ENCODE measurements around the gene KRT20. TPM values are rescaled to one million over a fixed set of nuclear protein-coding genes. Genes with fewer than 3 reads are reported as not detected.

Gene KRT20
- total and polyA plus RNA-seq, 2 of the 4 experiments (the other 2 are of a cell fraction), result not detected

DNA sequence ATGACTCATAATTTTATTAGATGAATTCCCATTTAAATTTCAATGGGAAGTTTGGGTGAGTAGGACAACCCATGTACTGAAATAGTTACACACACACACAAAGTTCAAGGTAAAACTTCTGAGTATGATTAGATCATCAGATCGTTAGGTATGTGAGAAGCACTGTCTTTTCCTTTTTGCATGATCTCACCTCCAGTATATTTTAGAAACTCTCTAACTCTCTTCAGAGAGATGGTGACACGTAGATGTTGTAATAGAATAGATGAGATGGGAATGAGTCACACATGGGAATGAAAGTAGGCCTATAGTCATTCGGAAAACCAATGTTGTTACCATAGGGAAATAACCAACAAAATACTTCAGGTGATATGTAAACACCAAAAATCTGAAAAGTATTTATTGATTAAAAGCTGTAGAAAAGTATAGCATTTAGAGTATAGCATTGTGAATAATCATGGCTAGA, 30.2 kb upstream of the KRT20 start:
- in situ Hi-C loops (cut with MboI; ENCODE audit: low sequenced_read_pairs), result no loop called here

More for the DNA sequence above, 30.2 kb upstream of the KRT20 start:
- ChIA-PET CTCF (interaction anchor here (1.1 to 1.5 kb wide), 2 partner anchors 633 to 748 kb away, joined by 3 to 6 read pairs; no protein-coding TSS in a partner anchor), POLR2A (ENCODE audit: unreplicated experiment) (no interaction called here)
- Histone ChIP-seq H3K79me1 (ENCODE audit: low read depth in 1 of 2, low read length in 2 of 2) (no peaks in the 10 kb centered on the region), H3K56ac (ENCODE audit: extremely low read depth, insufficient read depth, low read length) (no peak overlapping the region), H2AK9ac (replicated peaks; ENCODE audit: low read depth, low read length, poor library complexity) (no peak overlapping the region), H4K8ac (ENCODE audit: low read depth in 2 of 2, low read length in 2 of 2) (peak overlapping the region in 1 of 2 experiments; percentile 88; a peak in 1 of 4 replicates), H3K27me3 (ENCODE audit: control insufficient read depth, insufficient read depth, low read length) (no peaks in the 10 kb centered on the region), H3K9ac (ENCODE audit: low read depth, low read length) (no peak overlapping the region), H4K91ac (ENCODE audit: insufficient read depth, low read depth, low read length) (no peak overlapping the region), H2BK120ac (ENCODE audit: low read depth, low read length) (no peak overlapping the region), H3K4me2 (ENCODE audit: low read depth, low read length) (peak overlapping the region; percentile 35; the same call in 1 of the 2 replicates), H3K23ac (ENCODE audit: low read depth, low read length) (no peak overlapping the region), H3K9me3 (ENCODE audit: control insufficient read depth, insufficient read depth, low read length) (no peaks in the 10 kb centered on the region), H3K9me1 (ENCODE audit: insufficient read depth, low read length) (peaks cover 12% of the 10 kb centered on the region; the same call in 1 of the 2 replicates), H3K4me3 (ENCODE audit: insufficient read depth, low read depth, low read length) (no peak overlapping the region), H2BK20ac (ENCODE audit: low read depth, low read length) (no peak overlapping the region), H3K4ac (ENCODE audit: low read depth, low read length) (peak overlapping the region; percentile 79; the same call in 1 of the 2 replicates), H3K18ac (ENCODE audit: low read depth, low read length) (no peak overlapping the region; the same call in 1 of the 2 replicates), H3K14ac (replicated peaks; ENCODE audit: low read depth, low read length) (peak overlapping the region; percentile 46; the same call in 1 of the 2 replicates), H3K27ac (ENCODE audit: insufficient read depth, low read length) (no peak overlapping the region), H2AK5ac (ENCODE audit: low read depth, low read length) (no peak overlapping the region), H2AFZ (replicated peaks; ENCODE audit: low read length, poor library complexity) (no peak overlapping the region), H2BK5ac (ENCODE audit: low read depth, low read length, poor library complexity, severe bottlenecking) (peak overlapping the region; percentile 100), H3K4me1 (ENCODE audit: control insufficient read depth, insufficient read depth, low read length) (peaks cover 12% of the 10 kb centered on the region), H4K5ac (ENCODE audit: low read depth, low read length) (no peak overlapping the region; the same call in 1 of the 2 replicates), H4K20me1 (ENCODE audit: insufficient read depth, low read length) (no peaks in the 10 kb centered on the region), H3K36me3 (ENCODE audit: control insufficient read depth, insufficient read depth, low read length) (no peaks in the 10 kb centered on the region), H2BK15ac (ENCODE audit: low read depth, low read length) (peak overlapping the region; percentile 99; the same call in 2 of the 3 replicates)
- intact Hi-C loops (cut with micrococcal nuclease) (loop anchor here (1.0 kb wide), 1 partner anchor 41 kb away; no protein-coding TSS in a partner anchor), dilution Hi-C loops (cut with HindIII; ENCODE audit: low sequenced_read_pairs, unreplicated experiment) (no loop called here)
- ATAC-seq (ENCODE audit: low read depth) (peak; percentile 83), DNase-seq (peak; percentile 98)
- TF ChIP-seq RFX5 (IDR thresholded peaks at IDR 0.05; ENCODE audit: low read depth, low read length), result no peak
- TF ChIP-seq, protein P1, sequence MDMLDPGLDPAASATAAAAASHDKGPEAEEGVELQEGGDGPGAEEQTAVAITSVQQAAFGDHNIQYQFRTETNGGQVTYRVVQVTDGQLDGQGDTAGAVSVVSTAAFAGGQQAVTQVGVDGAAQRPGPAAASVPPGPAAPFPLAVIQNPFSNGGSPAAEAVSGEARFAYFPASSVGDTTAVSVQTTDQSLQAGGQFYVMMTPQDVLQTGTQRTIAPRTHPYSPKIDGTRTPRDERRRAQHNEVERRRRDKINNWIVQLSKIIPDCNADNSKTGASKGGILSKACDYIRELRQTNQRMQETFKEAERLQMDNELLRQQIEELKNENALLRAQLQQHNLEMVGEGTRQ (IDR thresholded peaks at IDR 0.05; ENCODE audit: low read depth, low read length), result no peak
- no peak for TF ChIP-seq CHD1 (IDR thresholded peaks at IDR 0.05; ENCODE audit: low read depth, low read length)
- TF ChIP-seq, protein P2, sequence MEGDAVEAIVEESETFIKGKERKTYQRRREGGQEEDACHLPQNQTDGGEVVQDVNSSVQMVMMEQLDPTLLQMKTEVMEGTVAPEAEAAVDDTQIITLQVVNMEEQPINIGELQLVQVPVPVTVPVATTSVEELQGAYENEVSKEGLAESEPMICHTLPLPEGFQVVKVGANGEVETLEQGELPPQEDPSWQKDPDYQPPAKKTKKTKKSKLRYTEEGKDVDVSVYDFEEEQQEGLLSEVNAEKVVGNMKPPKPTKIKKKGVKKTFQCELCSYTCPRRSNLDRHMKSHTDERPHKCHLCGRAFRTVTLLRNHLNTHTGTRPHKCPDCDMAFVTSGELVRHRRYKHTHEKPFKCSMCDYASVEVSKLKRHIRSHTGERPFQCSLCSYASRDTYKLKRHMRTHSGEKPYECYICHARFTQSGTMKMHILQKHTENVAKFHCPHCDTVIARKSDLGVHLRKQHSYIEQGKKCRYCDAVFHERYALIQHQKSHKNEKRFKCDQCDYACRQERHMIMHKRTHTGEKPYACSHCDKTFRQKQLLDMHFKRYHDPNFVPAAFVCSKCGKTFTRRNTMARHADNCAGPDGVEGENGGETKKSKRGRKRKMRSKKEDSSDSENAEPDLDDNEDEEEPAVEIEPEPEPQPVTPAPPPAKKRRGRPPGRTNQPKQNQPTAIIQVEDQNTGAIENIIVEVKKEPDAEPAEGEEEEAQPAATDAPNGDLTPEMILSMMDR (conservative IDR thresholded peaks at IDR 0.05; ENCODE audit: low read depth, low read length), result no peak
- no peak for TF ChIP-seq NFE2L2 (IDR thresholded peaks at IDR 0.05; ENCODE audit: low read depth, low read length)
- TF ChIP-seq MAZ (IDR thresholded peaks at IDR 0.05; ENCODE audit: borderline replicate concordance, low read depth, low read length), result no peak
- TF ChIP-seq MXI1 (IDR thresholded peaks at IDR 0.05; ENCODE audit: borderline replicate concordance, low read depth, low read length), result no peak
- peak; percentile 10; the same call in 1 of the 2 replicates for TF ChIP-seq RAD21 (IDR thresholded peaks at IDR 0.05; ENCODE audit: low read length)
- TF ChIP-seq FOS (IDR thresholded peaks at IDR 0.05; ENCODE audit: low read depth, low read length), result peak; percentile 91
- 0 out of 2 replicates have a peak, but pooled peaks have one; percentile 52 for TF ChIP-seq BHLHE40 (IDR thresholded peaks at IDR 0.05; ENCODE audit: low read depth, low read length)
- TF ChIP-seq SMC3 (IDR thresholded peaks at IDR 0.05; ENCODE audit: low read depth, low read length), result no peak
- TF ChIP-seq MAFK (IDR thresholded peaks at IDR 0.05; ENCODE audit: low read depth, low read length), result no peak
- TF ChIP-seq CEBPB (IDR thresholded peaks at IDR 0.05; ENCODE audit: low read depth, low read length), result peak; percentile 93
- no peak for TF ChIP-seq RCOR1 (IDR thresholded peaks at IDR 0.05; ENCODE audit: insufficient replicate concordance, low read length)
- WGBS, 2 experiments (ENCODE audit: extremely low coverage in 2 of 2, insufficient read length in 1 of 2), result no CpG with 5 or more reads among the region's 3 CpGs
- BruUV-seq (replicated peaks), result no TSS peak
